Thyroid gland (tissue), 4 donors: ENCODE data around the gene RHBDD2. TPM values are rescaled to one million over a fixed set of nuclear protein-coding genes. Genes with fewer than 3 reads are reported as not detected.
"Not testable (repeated sequence)": the region's sequence is repeated elsewhere in the genome, so short reads cannot be mapped to it uniquely, and the experiment has no call there.

Experiments
- DNase-seq, 2 donors: peaks; one replicate each; pipeline ENCODE4 v3.0.0-alpha.2; 2019
- H3K27ac ChIP-seq, 3 donors: fragments of 200-600 bp; sonication (generic); 1 replicate in 2 of 3; 2 replicates in 1 of 3; pipeline ENCODE4 v1.5.1; 2016 to 2019; ENCODE audit warnings: mild to moderate bottlenecking in 1 of 3, moderate library complexity in 1 of 3
- H3K27me3 ChIP-seq: fragments of 200-600 bp; sonication (generic); one replicate; pipeline ENCODE4 v1.5.1; 2019
- H3K36me3 ChIP-seq, 2 donors: fragments of 200-600 bp; sonication (generic); one replicate each; pipeline ENCODE4 v1.5.1; 2016 to 2019
- H3K4me1 ChIP-seq, 2 donors: fragments of 200-600 bp; sonication (generic); one replicate each; pipeline ENCODE4 v1.5.1; 2017 to 2019
- H3K4me3 ChIP-seq, 3 donors: fragments of 200-600 bp; sonication (generic); replicated peaks in 1 of 3; 1 replicate in 2 of 3; 2 replicates in 1 of 3; pipeline ENCODE4 v1.5.1; 2016; ENCODE audit warnings: mild to moderate bottlenecking in 1 of 3
- H3K9me3 ChIP-seq: fragments of 200-600 bp; sonication (generic); one replicate; pipeline ENCODE4 v1.5.1; 2017
- CTCF ChIP-seq, 6 experiments: fragments of 200-600 bp in 3 of 6; fragments of 450-650 bp in 3 of 6; sonication (generic) in 3 of 6; IDR thresholded peaks; one replicate each; pipeline ENCODE4 v1.5.1; 2016 to 2019; ENCODE audit warnings: antibody characterized with exemption in 6 of 6, mild to moderate bottlenecking in 2 of 6, inconsistent platforms in 1 of 6, moderate library complexity in 1 of 6
- POLR2A ChIP-seq, 2 donors: fragments of 450-650 bp; IDR thresholded peaks; one replicate each; pipeline ENCODE4 v1.6.1; 2017; ENCODE audit warnings: antibody characterized with exemption in 2 of 2, mild to moderate bottlenecking in 2 of 2, moderate library complexity in 1 of 2
- WGBS, 2 donors: methylation state at CpG; one replicate each; pipeline ENCODE4 v1.1.5; 2017; 5-methylcytosine and 5-hydroxymethylcytosine counted together
- intact Hi-C: fragments of 100-400 bp; cut with DNase I; formaldehyde crosslinking; loops from one replicate; pipeline ENCODE4 v1.15.1; 2023
- total RNA-seq, 4 donors: library from RNA; depleted of rRNA; stranded (reverse); fragments of >200 nt; gene quantifications; one replicate each; pipeline ENCODE4 v1.2.3, GENCODE V29; 2016

The RHBDD2 gene
- total RNA-seq, 4 donors from 2014 or later, result 68.9 to 170 (median 129) TPM

- H3K9me3 ChIP-seq, result no peaks in the 10 kb centered on the region
- H3K27ac ChIP-seq, result no peak overlapping the region
- 82 to 83% methylated on average over 7 of the region's 7 CpGs for WGBS, 2 donors
- H3K4me1 ChIP-seq, result no peaks in the 10 kb centered on the region
- DNase-seq, result no peak
- TF ChIP-seq POLR2A (IDR thresholded peaks at IDR 0.05) (no peak), CTCF (IDR thresholded peaks at IDR 0.05) (no peak)
- no peak overlapping the region for H3K4me3 ChIP-seq
- H3K27me3 ChIP-seq, result no peaks in the 10 kb centered on the region
- no peaks in the 10 kb centered on the region for H3K36me3 ChIP-seq
- intact Hi-C loops, result no loop called here
Observed at GRCh38 chr7:75847707-75848106, 31.1 kb upstream of the RHBDD2 start.

- Histone ChIP-seq H3K4me3 (no peak overlapping the region), H3K36me3 (no peaks in the 10 kb centered on the region), H3K9me3 (no peaks in the 10 kb centered on the region), H3K27ac (no peak overlapping the region), H3K4me1 (no peaks in the 10 kb centered on the region), H3K27me3 (no peaks in the 10 kb centered on the region)
- TF ChIP-seq POLR2A (IDR thresholded peaks at IDR 0.05), result no peak
- no peak for TF ChIP-seq CTCF (IDR thresholded peaks at IDR 0.05)
- intact Hi-C loops, result no loop called here
- WGBS, 2 donors, result 61 to 67% methylated on average over 3 of the region's 3 CpGs
- no peak for DNase-seq
Observed at GRCh38 chr7:75849573-75849972, 29.3 kb upstream of the RHBDD2 start.

- no peaks in the 10 kb centered on the region for H3K36me3 ChIP-seq
- TF ChIP-seq POLR2A (IDR thresholded peaks at IDR 0.05) (no peak), CTCF (IDR thresholded peaks at IDR 0.05) (no peak)
- no peak for DNase-seq
- H3K27me3 ChIP-seq, result no peaks in the 10 kb centered on the region
- no peaks in the 10 kb centered on the region for H3K4me1 ChIP-seq
- no peaks in the 10 kb centered on the region for H3K9me3 ChIP-seq
- no peak overlapping the region for H3K27ac ChIP-seq
- 64 to 77% methylated on average over 4 of the region's 4 CpGs for WGBS, 2 donors
- intact Hi-C loops, result no loop called here
- H3K4me3 ChIP-seq, result no peak overlapping the region
Observed at GRCh38 chr7:75850235-75850634, 28.6 kb upstream of the RHBDD2 start.

DNA sequence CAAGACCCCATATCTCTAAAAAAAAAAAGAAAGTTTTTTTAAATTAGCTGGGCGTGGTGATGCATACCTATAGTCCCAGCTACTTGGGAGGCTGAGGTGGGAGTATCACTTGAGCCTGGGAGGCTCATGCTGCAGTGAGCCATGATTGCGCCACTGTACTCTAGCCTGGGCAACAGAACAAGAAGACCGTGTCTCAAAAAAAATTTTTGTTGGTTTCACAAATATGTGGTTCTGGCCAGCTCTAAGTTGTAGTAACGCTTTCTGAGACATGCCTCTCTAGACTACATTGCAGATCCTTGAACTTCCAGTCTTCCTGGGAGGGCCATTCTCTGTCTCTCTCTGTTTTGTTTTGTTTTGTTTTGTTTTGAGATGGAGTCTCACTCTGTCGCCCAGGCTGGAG, 24.6 kb upstream of the RHBDD2 start:
- no peak for TF ChIP-seq POLR2A (IDR thresholded peaks at IDR 0.05)
- TF ChIP-seq CTCF (IDR thresholded peaks at IDR 0.05), result no peak

DNA sequence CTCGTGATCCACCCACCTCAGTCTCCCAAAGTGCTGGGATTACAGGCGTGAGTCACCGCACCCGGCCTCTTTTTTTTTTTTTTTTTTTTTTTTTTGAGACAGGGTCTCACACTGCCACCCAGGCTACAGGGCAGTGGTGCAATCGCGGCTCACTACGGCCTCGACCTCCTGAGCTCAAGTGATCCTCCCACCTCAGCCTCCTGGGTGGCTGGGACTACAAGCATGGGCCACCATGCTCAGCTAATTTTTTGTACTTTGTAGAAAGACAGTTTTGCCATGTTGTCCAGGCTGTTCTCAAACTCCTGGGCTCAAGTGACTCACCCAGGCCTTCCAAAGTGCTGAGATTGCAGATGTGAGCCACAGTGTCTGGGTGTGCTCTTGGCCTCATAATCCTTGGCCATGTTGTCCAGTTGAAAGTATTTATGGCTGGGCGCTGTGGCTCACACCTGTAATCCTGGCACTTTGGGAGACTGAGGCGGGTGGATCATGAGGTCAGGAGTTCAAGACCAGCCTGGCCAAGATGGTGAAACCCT, 24.0 kb upstream of the RHBDD2 start:
- H3K36me3 ChIP-seq, H3K9me3 ChIP-seq, H3K27me3 ChIP-seq, H3K27ac ChIP-seq, intact Hi-C loops, H3K4me1 ChIP-seq, H3K4me3 ChIP-seq, DNase-seq: not testable (repeated sequence)
- WGBS, 2 donors, result 90 to 98% methylated on average over 10 of the region's 10 CpGs

More for the DNA sequence above, 24.6 kb upstream of the RHBDD2 start:
- intact Hi-C loops, result no loop called here
- DNase-seq, result no peak
- Histone ChIP-seq H3K9me3 (no peaks in the 10 kb centered on the region), H3K36me3 (no peaks in the 10 kb centered on the region), H3K4me1 (no peaks in the 10 kb centered on the region), H3K4me3 (no peak overlapping the region), H3K27ac (no peak overlapping the region), H3K27me3 (no peaks in the 10 kb centered on the region)
- WGBS, 2 donors, result 68 to 80% methylated on average over 5 of the region's 5 CpGs

DNA sequence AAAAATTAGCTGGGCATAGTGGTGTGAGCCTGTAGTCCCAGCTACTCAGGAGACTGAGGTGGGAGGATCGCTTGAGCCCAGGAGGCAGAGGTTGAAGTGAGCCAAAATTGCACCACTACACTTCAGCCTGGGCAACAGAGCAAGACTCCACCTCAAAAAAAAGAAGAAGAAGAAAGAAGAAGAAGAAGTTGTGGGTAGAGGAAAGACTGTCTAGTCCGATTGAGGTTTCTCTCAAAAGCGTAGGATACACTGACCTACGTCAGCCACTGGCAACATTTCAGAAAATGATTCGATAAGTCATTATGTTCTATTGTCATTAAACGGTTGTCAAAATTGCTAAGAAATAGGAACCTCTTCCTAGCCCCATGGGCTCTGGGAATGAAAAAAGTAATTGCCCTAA, 22.3 kb upstream of the RHBDD2 start:
- H3K4me1 ChIP-seq, result no peaks in the 10 kb centered on the region
- no peaks in the 10 kb centered on the region for H3K36me3 ChIP-seq
- no peaks in the 10 kb centered on the region for H3K9me3 ChIP-seq
- H3K27me3 ChIP-seq, result no peaks in the 10 kb centered on the region
- intact Hi-C loops, result no loop called here
- no peak overlapping the region for H3K27ac ChIP-seq
- WGBS, 2 donors, result 91 to 94% methylated on average over 6 of the region's 6 CpGs
- no peak for DNase-seq
- H3K4me3 ChIP-seq, result no peak overlapping the region
- no peak for TF ChIP-seq POLR2A (IDR thresholded peaks at IDR 0.05)
- TF ChIP-seq CTCF (IDR thresholded peaks at IDR 0.05), result no peak
